Measurements from ENCODE around the gene AJUBA.

- TF ChIP-seq CTCF (IDR thresholded peaks at IDR 0.05; ENCODE audit: borderline replicate concordance, extremely low read depth, low read length, poor library complexity, severe bottlenecking) (no peak), EZH2 (IDR thresholded peaks at IDR 0.05; ENCODE audit: borderline replicate concordance, low read depth, low read length, severe bottlenecking) (no peak)
These were observed 20.2 kb downstream of the AJUBA start for GRCh38 chr14:22962061-22962676.
